Muscle of back (tissue), 11 donors: ENCODE results near the gene RPS29. TPM values are rescaled to one million over a fixed set of nuclear protein-coding genes. Genes with fewer than 3 reads are reported as not detected.

Experiments used
- DNase-seq, 3 donors: peaks; one replicate each; pipeline versions ENCODE4 v3.0.0 to v3.0.0-alpha.2; 2013
- polyA plus RNA-seq, 10 donors: library from polyadenylated mRNA; unstranded; fragments of 120-200 nt; gene quantifications; one replicate each; pipeline ENCODE4 v1.2.1, GENCODE V29; 2013; ENCODE audit not compliant: insufficient read length in 10 of 10

RPS29 gene
- polyA plus RNA-seq, 10 donors: 1,746 to 2,419 (median 2,026) TPM

- no peak for DNase-seq
Measured at GRCh38 chr14:49553892-49554291, 32.3 kb downstream of the RPS29 start.

- no peak for DNase-seq
Measured at GRCh38 chr14:49553106-49553505, 33.1 kb downstream of the RPS29 start.

GRCh38 chr14:49551569-49551968 is 34.6 kb downstream of the RPS29 start:
- DNase-seq: no peak

- no peak for DNase-seq
Measured at GRCh38 chr14:49550286-49551184, 35.6 kb downstream of the RPS29 start.

- DNase-seq: no peak
Measured at GRCh38 chr14:49549881-49550280, 36.3 kb downstream of the RPS29 start.

- DNase-seq: no peak
Measured at GRCh38 chr14:49549446-49549845, 36.7 kb downstream of the RPS29 start.

- no peak for DNase-seq
Measured at GRCh38 chr14:49546766-49547165, 39.4 kb downstream of the RPS29 start.

GRCh38 chr14:49545716-49546115 is 40.5 kb downstream of the RPS29 start:
- no peak for DNase-seq

- no peak for DNase-seq
Measured at GRCh38 chr14:49545071-49545470, 41.1 kb downstream of the RPS29 start.

GRCh38 chr14:49541049-49541448 is 45.1 kb downstream of the RPS29 start:
- no peak for DNase-seq

- no peak for DNase-seq
Measured at GRCh38 chr14:49538852-49539251, 47.3 kb downstream of the RPS29 start.

Other genes starting within 250 kb of the RPS29 start
- gene LRR1, start 12.6 kb upstream of the RPS29 start, polyA plus RNA-seq: 10 to 100 TPM in 5 of 10 donors, 1 to 10 TPM in 5; 5.7 to 11.8 (median 9.7) TPM
- gene RPL36AL, start 34.2 kb upstream of the RPS29 start, polyA plus RNA-seq: 100 to 1,000 TPM; 148 to 232 (median 175) TPM
- gene MGAT2, start 34.4 kb upstream of the RPS29 start, polyA plus RNA-seq: 10 to 100 TPM in 8 of 10 donors, 1 to 10 TPM in 2; 7.6 to 31.5 (median 13.1) TPM
- gene DNAAF2, start 48.9 kb upstream of the RPS29 start, polyA plus RNA-seq: 1 to 10 TPM; 7.2 to 9.8 (median 7.8) TPM
- 10 to 100 TPM in 4 of 10 donors, 1 to 10 TPM in 6; 4.3 to 14.8 (median 8.5) TPM for gene POLE2, start 101.8 kb upstream of the RPS29 start, polyA plus RNA-seq
- 1 to 10 TPM; 3.2 to 7.7 (median 4.7) TPM for gene KLHDC1, start 106.7 kb upstream of the RPS29 start, polyA plus RNA-seq
- 10 to 100 TPM; 64.3 to 76.7 (median 70.4) TPM for gene KLHDC2, start 181.8 kb upstream of the RPS29 start, polyA plus RNA-seq